ENCODE measurements around the gene MAP4K4. TPM values are rescaled to one million over a fixed set of nuclear protein-coding genes. Genes with fewer than 3 reads are reported as not detected.
"Not testable (repeated sequence)": the region's sequence is repeated elsewhere in the genome, so short reads cannot be mapped to it uniquely, and the experiment has no call there.

MAP4K4 gene
- total and polyA plus RNA-seq, 5 donors: 30.8 to 64.5 (median 61.7) TPM

- DNase-seq (no peak), ATAC-seq (no peak)
- intact Hi-C loops (cut with DNase I): no loop called here
- Histone ChIP-seq H3K27me3 (ENCODE audit: control insufficient read depth, insufficient read depth) (no peaks in the 10 kb centered on the region), H3K9me3 (ENCODE audit: control insufficient read depth, low read length) (no peaks in the 10 kb centered on the region), H3K4me3 (ENCODE audit: low read length) (no peak overlapping the region), H3K27ac (ENCODE audit: low read length) (no peak overlapping the region), H3K4me1 (ENCODE audit: control insufficient read depth, insufficient read depth, low read length) (peaks cover 7% of the 10 kb centered on the region)
Observed at GRCh38 chr2:101899265-101899664, 201.8 kb downstream of the MAP4K4 start.

GRCh38 chr2:101899871-101900270, 202.4 kb downstream of the MAP4K4 start:
- no peak for DNase-seq
- no peak overlapping the region for H3K4me3 ChIP-seq (ENCODE audit: low read length)
- peaks cover 7% of the 10 kb centered on the region for H3K4me1 ChIP-seq (ENCODE audit: control insufficient read depth, insufficient read depth, low read length)
- no peak for ATAC-seq
- H3K27me3 ChIP-seq (ENCODE audit: control insufficient read depth, insufficient read depth): no peaks in the 10 kb centered on the region
- H3K27ac ChIP-seq (ENCODE audit: low read length): no peak overlapping the region
- 89% methylated on average over 1 of the region's 1 CpG for WGBS
- intact Hi-C loops (cut with DNase I): no loop called here
- H3K9me3 ChIP-seq (ENCODE audit: control insufficient read depth, low read length): no peaks in the 10 kb centered on the region

DNA sequence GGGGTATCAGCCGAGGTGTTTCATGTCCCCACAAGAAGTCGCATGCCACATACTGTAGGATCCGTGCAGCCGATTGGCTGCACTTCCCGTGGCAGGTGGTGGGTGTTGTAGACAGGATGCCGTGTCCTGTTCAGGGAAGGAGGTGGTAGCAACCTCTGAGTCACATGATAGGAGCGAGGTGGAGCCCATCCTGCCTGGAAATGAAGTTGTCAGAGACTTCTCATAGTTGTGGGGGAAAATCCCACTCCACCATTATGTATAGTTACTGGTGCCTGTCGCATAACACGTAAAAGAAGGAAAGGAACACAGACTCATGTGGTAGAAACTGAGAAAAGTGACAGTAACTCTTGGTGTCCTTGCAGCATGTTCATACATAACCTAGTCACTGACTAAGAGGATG, 202.9 kb downstream of the MAP4K4 start:
- DNase-seq (no peak), ATAC-seq (no peak)
- H3K9me3 ChIP-seq (ENCODE audit: control insufficient read depth, low read length): no peaks in the 10 kb centered on the region
- peaks cover 7% of the 10 kb centered on the region for H3K4me1 ChIP-seq (ENCODE audit: control insufficient read depth, insufficient read depth, low read length)
- no peak overlapping the region for H3K27ac ChIP-seq (ENCODE audit: low read length)
- no peak overlapping the region for H3K4me3 ChIP-seq (ENCODE audit: low read length)
- no peaks in the 10 kb centered on the region for H3K27me3 ChIP-seq (ENCODE audit: control insufficient read depth, insufficient read depth)
- WGBS: 77% methylated on average over 9 of the region's 9 CpGs
- intact Hi-C loops (cut with DNase I): no loop called here

GRCh38 chr2:101901241-101901640, 203.7 kb downstream of the MAP4K4 start:
- no peak overlapping the region for H3K27ac ChIP-seq (ENCODE audit: low read length)
- no peak overlapping the region for H3K4me3 ChIP-seq (ENCODE audit: low read length)
- intact Hi-C loops (cut with DNase I): no loop called here
- 87% methylated on average over 2 of the region's 2 CpGs for WGBS
- H3K9me3 ChIP-seq (ENCODE audit: control insufficient read depth, low read length): no peaks in the 10 kb centered on the region
- DNase-seq: no peak
- H3K4me1 ChIP-seq (ENCODE audit: control insufficient read depth, insufficient read depth, low read length): peaks cover 7% of the 10 kb centered on the region
- H3K27me3 ChIP-seq (ENCODE audit: control insufficient read depth, insufficient read depth): no peaks in the 10 kb centered on the region
- ATAC-seq: no peak

DNA sequence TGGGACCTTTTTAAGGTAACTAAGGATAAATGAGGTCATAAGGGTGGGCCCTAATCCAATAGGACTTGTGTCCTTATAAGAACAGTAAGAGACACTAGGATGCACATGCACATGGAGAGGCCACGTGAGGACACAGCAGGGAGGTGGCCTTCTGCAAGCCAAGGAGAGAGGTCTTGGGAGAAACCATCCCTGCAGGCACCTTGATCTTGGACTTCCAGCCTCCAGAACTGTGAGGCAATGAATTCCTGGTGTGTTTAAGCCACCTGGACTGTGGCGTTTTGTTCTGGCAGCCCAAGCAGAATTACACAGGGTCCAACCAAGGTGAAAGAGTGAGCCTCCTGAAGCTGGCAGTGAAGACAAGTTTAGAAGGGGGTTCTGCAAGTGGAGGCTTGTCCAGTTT, 204.7 kb downstream of the MAP4K4 start:
- ATAC-seq: no peak
- DNase-seq: no peak
- H3K4me1 ChIP-seq (ENCODE audit: control insufficient read depth, insufficient read depth, low read length): peaks cover 5% of the 10 kb centered on the region
- H3K27me3 ChIP-seq (ENCODE audit: control insufficient read depth, insufficient read depth): no peaks in the 10 kb centered on the region
- no peaks in the 10 kb centered on the region for H3K9me3 ChIP-seq (ENCODE audit: control insufficient read depth, low read length)
- no peak overlapping the region for H3K27ac ChIP-seq (ENCODE audit: low read length)
- intact Hi-C loops (cut with DNase I): no loop called here
- no peak overlapping the region for H3K4me3 ChIP-seq (ENCODE audit: low read length)
- 91% methylated on average over 2 of the region's 2 CpGs for WGBS

DNA sequence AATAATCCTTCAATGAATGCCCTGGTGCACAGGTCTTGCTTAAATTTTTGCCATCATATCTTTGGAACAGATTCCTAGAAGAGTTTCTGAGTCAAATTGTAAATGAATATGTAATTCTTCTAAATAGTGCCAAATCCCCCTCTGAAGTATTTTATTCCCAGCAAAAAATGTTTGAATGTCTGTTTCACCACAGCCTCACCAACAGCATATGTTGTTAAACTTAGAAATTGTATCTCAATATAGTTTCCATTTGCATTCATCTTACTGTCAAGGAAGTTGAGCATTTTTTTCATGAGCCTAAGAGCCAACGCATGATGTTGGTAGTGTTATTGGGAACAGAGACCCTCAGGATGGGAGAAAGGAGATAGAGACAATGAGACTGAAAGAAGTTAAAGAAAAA, 207.4 kb downstream of the MAP4K4 start:
- Histone ChIP-seq H3K4me3 (ENCODE audit: low read length) (no peak overlapping the region), H3K4me1 (ENCODE audit: control insufficient read depth, insufficient read depth, low read length) (no peaks in the 10 kb centered on the region), H3K9me3 (ENCODE audit: control insufficient read depth, low read length) (peaks cover 2% of the 10 kb centered on the region), H3K27ac (ENCODE audit: low read length) (no peak overlapping the region), H3K27me3 (ENCODE audit: control insufficient read depth, insufficient read depth) (no peaks in the 10 kb centered on the region)
- intact Hi-C loops (cut with DNase I): no loop called here
- ATAC-seq (no peak), DNase-seq (no peak)
- 94% methylated on average over 1 of the region's 1 CpG for WGBS

GRCh38 chr2:101905746-101906336, 208.3 kb downstream of the MAP4K4 start:
- Histone ChIP-seq H3K4me1 (ENCODE audit: control insufficient read depth, insufficient read depth, low read length) (no peaks in the 10 kb centered on the region), H3K27ac (ENCODE audit: low read length) (no peak overlapping the region), H3K27me3 (ENCODE audit: control insufficient read depth, insufficient read depth) (no peaks in the 10 kb centered on the region), H3K9me3 (ENCODE audit: control insufficient read depth, low read length) (peaks cover 2% of the 10 kb centered on the region), H3K4me3 (ENCODE audit: low read length) (no peak overlapping the region)
- DNase-seq: no peak
- ATAC-seq: no peak
- intact Hi-C loops (cut with DNase I): no loop called here
- 79% methylated on average over 9 of the region's 9 CpGs for WGBS

DNA sequence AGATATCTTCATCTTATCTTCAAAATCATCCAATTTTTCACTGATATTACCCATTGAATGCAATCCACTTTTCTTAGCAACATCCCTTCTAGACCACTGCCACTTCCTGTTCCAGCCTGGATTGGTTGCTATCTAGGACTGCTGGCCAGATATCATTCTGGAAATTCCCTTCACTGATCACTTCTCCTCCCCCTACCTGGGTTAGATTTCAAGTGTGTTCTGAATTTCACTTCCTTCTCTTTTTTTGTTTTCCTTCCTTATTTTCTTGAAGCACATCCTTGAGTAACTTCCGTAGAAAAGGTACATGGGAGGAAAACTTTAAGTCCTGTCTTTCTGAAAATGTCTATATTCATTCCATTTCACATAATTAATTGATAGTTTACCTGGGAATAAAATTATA, 212.3 kb downstream of the MAP4K4 start:
- Histone ChIP-seq H3K27ac (ENCODE audit: low read length) (no peak overlapping the region), H3K4me1 (ENCODE audit: control insufficient read depth, insufficient read depth, low read length) (no peaks in the 10 kb centered on the region), H3K9me3 (ENCODE audit: control insufficient read depth, low read length) (peaks cover 2% of the 10 kb centered on the region), H3K4me3 (ENCODE audit: low read length) (no peak overlapping the region), H3K27me3 (ENCODE audit: control insufficient read depth, insufficient read depth) (no peaks in the 10 kb centered on the region)
- DNase-seq (no peak), ATAC-seq (no peak)
- intact Hi-C loops (cut with DNase I): no loop called here
- 81% methylated on average over 1 of the region's 1 CpG for WGBS

DNA sequence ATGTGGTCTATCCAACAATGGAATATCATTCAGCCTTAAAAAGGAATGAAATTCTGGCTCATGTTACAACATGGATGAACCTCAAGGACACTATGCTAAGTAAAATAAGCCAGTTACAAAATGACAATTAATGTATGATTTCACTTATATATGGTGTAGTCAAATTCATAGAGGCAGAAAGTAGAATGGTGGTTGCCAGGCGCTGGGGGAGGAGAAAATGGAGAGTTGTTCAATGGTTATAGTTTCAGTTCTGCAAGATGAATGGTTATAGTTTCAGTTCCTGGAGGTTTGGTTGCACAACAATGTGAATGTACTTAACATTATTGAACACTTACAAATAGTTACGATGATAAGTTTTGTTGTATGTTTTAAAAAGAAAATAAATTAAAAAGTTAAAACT, 215.0 kb downstream of the MAP4K4 start:
- no peak overlapping the region for H3K27ac ChIP-seq (ENCODE audit: low read length)
- intact Hi-C loops (cut with DNase I): no loop called here
- WGBS: 83% methylated on average over 2 of the region's 2 CpGs

GRCh38 chr2:101921319-101921952, 223.9 kb downstream of the MAP4K4 start:
- ATAC-seq: peak; percentile 22 to 44
- DNase-seq: no peak
- WGBS: 75% methylated on average over 5 of the region's 5 CpGs
- peaks cover 2% of the 10 kb centered on the region for H3K9me3 ChIP-seq (ENCODE audit: control insufficient read depth, low read length)
- H3K4me1 ChIP-seq (ENCODE audit: control insufficient read depth, insufficient read depth, low read length): no peaks in the 10 kb centered on the region
- H3K27me3 ChIP-seq (ENCODE audit: control insufficient read depth, insufficient read depth): no peaks in the 10 kb centered on the region
- no peak overlapping the region for H3K4me3 ChIP-seq (ENCODE audit: low read length)
- H3K27ac ChIP-seq (ENCODE audit: low read length): no peak overlapping the region
- intact Hi-C loops (cut with DNase I): no loop called here

More for the DNA sequence above, 215.0 kb downstream of the MAP4K4 start:
- Histone ChIP-seq H3K4me1 (ENCODE audit: control insufficient read depth, insufficient read depth, low read length) (no peaks in the 10 kb centered on the region), H3K4me3 (ENCODE audit: low read length) (no peak overlapping the region), H3K27me3 (ENCODE audit: control insufficient read depth, insufficient read depth) (no peaks in the 10 kb centered on the region), H3K9me3 (ENCODE audit: control insufficient read depth, low read length) (peaks cover 2% of the 10 kb centered on the region)
- DNase-seq (no peak), ATAC-seq (no peak)

GRCh38 chr2:101921953-101922325, 224.4 kb downstream of the MAP4K4 start:
- Histone ChIP-seq H3K9me3 (ENCODE audit: control insufficient read depth, low read length) (peaks cover 2% of the 10 kb centered on the region), H3K4me3 (ENCODE audit: low read length) (no peak overlapping the region), H3K27me3 (ENCODE audit: control insufficient read depth, insufficient read depth) (no peaks in the 10 kb centered on the region), H3K27ac (ENCODE audit: low read length) (no peak overlapping the region), H3K4me1 (ENCODE audit: control insufficient read depth, insufficient read depth, low read length) (no peaks in the 10 kb centered on the region)
- DNase-seq (no peak), ATAC-seq (no peak)
- intact Hi-C loops (cut with DNase I): no loop called here
- 97% methylated on average over 2 of the region's 2 CpGs for WGBS

DNA sequence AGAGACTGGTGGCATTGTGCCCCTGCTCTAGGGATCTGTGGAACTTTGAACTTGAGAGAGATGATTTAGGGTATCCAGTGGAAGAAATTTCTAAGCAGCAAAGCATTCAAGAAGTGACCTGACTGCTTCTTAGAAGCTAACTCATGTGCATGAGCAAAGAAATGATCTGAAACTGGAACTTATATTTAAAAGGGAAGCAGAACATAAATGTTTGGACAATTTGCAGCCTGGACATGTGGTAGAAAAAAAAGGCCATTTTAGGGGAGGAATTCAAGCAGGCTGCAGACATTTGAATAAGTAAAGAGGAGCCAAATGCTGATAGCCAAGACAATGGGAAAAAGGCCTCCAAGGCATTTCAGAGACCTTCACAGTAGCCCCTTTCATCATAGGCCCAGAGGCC, 226.8 kb downstream of the MAP4K4 start:
- H3K4me3 ChIP-seq (ENCODE audit: low read length); H3K27ac ChIP-seq (ENCODE audit: low read length); H3K4me1 ChIP-seq (ENCODE audit: control insufficient read depth, insufficient read depth, low read length); intact Hi-C loops (cut with DNase I); ATAC-seq; H3K27me3 ChIP-seq (ENCODE audit: control insufficient read depth, insufficient read depth); DNase-seq; H3K9me3 ChIP-seq (ENCODE audit: control insufficient read depth, low read length): not testable (repeated sequence)

Measured in right cardiac atrium (tissue), 5 donors.